GM23248 (cell line): ENCODE measurements around the gene ZDHHC1.

Experiments used
- EZH2 ChIP-seq: fragments of 200-600 bp; sonication (generic); IDR thresholded peaks from 2 replicates; pipeline ENCODE4 v1.6.1; 2018; ENCODE audit warnings: antibody characterized with exemption, mild to moderate bottlenecking; ENCODE audit not compliant: insufficient read depth, poor library complexity, severe bottlenecking
- EZH2phosphoT487 ChIP-seq: fragments of 200-600 bp; sonication (generic); IDR thresholded peaks from 2 replicates; pipeline ENCODE4 v1.6.1; 2018; ENCODE audit warnings: antibody characterized with exemption, moderate library complexity, mild to moderate bottlenecking, low read depth; ENCODE audit not compliant: insufficient read depth

DNA sequence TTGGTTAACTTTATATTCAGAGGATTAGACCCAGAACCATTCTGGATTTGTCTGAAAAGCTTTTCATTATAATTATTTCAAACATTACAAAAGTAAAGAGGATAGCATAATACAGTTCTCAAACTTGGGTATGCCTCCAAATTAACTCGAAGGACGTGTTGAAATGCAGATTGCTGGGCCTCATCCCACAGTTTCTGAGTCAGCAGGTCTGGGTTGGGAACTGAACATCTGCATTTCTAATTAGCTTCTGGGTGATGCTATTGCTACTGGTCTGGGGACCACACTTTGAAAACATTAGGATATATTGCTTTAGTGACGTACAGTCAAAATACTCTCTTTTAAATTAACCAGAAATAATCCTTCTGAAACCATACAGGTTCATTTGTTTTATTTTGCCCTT lies 33.0 kb downstream of the ZDHHC1 start:
- TF ChIP-seq EZH2 (no peak), EZH2phosphoT487 (no peak)
